Measurements from ENCODE around the gene IGF2BP2.

DNA sequence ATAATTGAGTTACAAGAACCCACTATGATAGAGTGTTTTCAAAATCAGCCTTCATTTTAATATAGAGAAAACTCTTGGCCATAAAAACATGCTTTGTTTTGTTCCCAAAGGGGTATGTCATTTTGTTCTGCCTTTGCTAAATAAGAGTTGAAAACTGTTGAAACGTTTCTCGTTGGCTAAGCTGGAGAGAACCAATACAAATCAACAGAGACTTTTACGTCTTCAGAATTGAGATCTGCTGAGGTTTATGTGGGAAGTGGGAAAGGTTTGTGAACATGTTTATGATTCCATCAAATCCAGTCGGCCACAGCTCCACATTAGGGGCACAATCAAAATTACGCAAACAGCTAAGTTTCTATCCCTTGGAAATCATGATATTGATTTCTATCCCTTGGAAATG lies 102.0 kb downstream of the IGF2BP2 start:
- TF ChIP-seq, protein P1, sequence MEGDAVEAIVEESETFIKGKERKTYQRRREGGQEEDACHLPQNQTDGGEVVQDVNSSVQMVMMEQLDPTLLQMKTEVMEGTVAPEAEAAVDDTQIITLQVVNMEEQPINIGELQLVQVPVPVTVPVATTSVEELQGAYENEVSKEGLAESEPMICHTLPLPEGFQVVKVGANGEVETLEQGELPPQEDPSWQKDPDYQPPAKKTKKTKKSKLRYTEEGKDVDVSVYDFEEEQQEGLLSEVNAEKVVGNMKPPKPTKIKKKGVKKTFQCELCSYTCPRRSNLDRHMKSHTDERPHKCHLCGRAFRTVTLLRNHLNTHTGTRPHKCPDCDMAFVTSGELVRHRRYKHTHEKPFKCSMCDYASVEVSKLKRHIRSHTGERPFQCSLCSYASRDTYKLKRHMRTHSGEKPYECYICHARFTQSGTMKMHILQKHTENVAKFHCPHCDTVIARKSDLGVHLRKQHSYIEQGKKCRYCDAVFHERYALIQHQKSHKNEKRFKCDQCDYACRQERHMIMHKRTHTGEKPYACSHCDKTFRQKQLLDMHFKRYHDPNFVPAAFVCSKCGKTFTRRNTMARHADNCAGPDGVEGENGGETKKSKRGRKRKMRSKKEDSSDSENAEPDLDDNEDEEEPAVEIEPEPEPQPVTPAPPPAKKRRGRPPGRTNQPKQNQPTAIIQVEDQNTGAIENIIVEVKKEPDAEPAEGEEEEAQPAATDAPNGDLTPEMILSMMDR (IDR thresholded peaks at IDR 0.05; ENCODE audit: low read depth, low read length): no peak
- TF ChIP-seq POLR2A (IDR thresholded peaks at IDR 0.05; ENCODE audit: extremely low read depth, insufficient read length): no peak
